ENCODE data around the gene PLPPR4. TPM values are rescaled to one million over a fixed set of nuclear protein-coding genes. Genes with fewer than 3 reads are reported as not detected.

Gene PLPPR4
- total and polyA plus RNA-seq, 8 donors: 0.24 to 3.1 (median 0.66) TPM

DNA sequence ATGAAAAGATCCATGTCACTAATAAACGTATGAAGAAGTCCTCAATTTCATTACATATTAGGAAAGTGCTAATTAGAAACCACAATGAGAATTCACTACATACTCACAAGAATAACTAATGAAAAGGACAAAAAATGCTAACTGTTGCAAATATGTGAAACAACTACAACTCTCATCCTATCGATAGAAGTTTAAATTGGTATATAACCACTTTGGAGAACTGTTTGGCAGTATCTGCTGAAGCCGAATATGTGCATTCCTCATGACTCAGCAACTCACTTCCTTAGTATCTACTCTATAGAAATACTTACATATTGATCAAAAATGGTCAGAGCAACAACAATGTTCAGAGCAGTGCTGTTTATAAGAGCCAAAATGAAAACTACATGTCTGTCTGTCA lies 66.8 kb downstream of the PLPPR4 start:
- DNase-seq (no peak), FAIRE-seq (no peak), ATAC-seq (no peak)
- Histone ChIP-seq H3K27me3 (no peaks in the 10 kb centered on the region), H3K9me3 (no peaks in the 10 kb centered on the region), H3K27ac (no peak overlapping the region), H3K4me1 (no peaks in the 10 kb centered on the region), H3K4me3 (no peak overlapping the region), H3K36me3 (no peaks in the 10 kb centered on the region)
- WGBS, 2 donors: 37 to 89% methylated on average over 3 of the region's 3 CpGs
- no peak for TF ChIP-seq CTCF (IDR thresholded peaks at IDR 0.05)
- intact Hi-C loops (cut with DNase I): no loop called here

GRCh38 chr1:99331636-99332035 lies 67.3 kb downstream of the PLPPR4 start:
- no peaks in the 10 kb centered on the region for H3K36me3 ChIP-seq
- 52 to 60% methylated on average over 2 of the region's 2 CpGs for WGBS, 2 donors
- no peaks in the 10 kb centered on the region for H3K9me3 ChIP-seq
- DNase-seq: no peak
- no peaks in the 10 kb centered on the region for H3K27me3 ChIP-seq
- TF ChIP-seq CTCF (IDR thresholded peaks at IDR 0.05): no peak
- no peak overlapping the region for H3K27ac ChIP-seq
- ATAC-seq: no peak
- no peaks in the 10 kb centered on the region for H3K4me1 ChIP-seq
- no peak for FAIRE-seq
- no peak overlapping the region for H3K4me3 ChIP-seq
- intact Hi-C loops (cut with DNase I): no loop called here

DNA sequence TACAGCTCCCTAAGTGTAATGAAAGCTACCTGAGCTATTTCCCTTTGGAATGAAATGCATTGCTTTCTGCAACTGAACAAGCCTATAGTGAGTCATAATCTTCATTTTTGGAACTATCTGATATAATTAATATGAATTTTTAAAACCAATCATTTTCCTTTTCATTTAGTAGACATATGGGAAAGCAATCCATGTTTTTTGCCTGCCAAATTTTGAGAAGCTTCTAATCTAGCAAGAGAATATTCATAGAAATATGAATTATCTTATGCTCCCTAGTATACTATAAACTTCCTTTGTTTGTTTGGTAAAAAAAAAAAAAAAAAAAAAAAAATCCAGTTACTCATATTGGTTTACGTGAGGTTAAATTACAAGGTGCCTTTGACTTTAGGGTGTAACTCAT lies 68.3 kb downstream of the PLPPR4 start:
- WGBS, 2 donors: 80 to 88% methylated on average over 1 of the region's 1 CpG
- ATAC-seq: no peak

GRCh38 chr1:99334991-99335390 lies 70.7 kb downstream of the PLPPR4 start:
- Histone ChIP-seq H3K4me3 (no peak overlapping the region), H3K9me3 (no peaks in the 10 kb centered on the region), H3K4me1 (no peaks in the 10 kb centered on the region), H3K36me3 (no peaks in the 10 kb centered on the region), H3K27ac (no peak overlapping the region), H3K27me3 (no peaks in the 10 kb centered on the region)
- no peak for TF ChIP-seq CTCF (IDR thresholded peaks at IDR 0.05)
- FAIRE-seq (no peak), DNase-seq (no peak), ATAC-seq (no peak)
- intact Hi-C loops (cut with DNase I): no loop called here
- WGBS, 2 donors: 63 to 70% methylated on average over 5 of the region's 5 CpGs

More for the DNA sequence above, 68.3 kb downstream of the PLPPR4 start:
- no peak for FAIRE-seq
- Histone ChIP-seq H3K27ac (no peak overlapping the region), H3K9me3 (no peaks in the 10 kb centered on the region), H3K4me3 (no peak overlapping the region), H3K36me3 (no peaks in the 10 kb centered on the region), H3K4me1 (no peaks in the 10 kb centered on the region), H3K27me3 (no peaks in the 10 kb centered on the region)
- no peak for TF ChIP-seq CTCF (IDR thresholded peaks at IDR 0.05)
- no peak for DNase-seq
- intact Hi-C loops (cut with DNase I): no loop called here

GRCh38 chr1:99347041-99347684 lies 82.9 kb downstream of the PLPPR4 start:
- no peak for TF ChIP-seq CTCF (IDR thresholded peaks at IDR 0.05)
- no peak overlapping the region for H3K27ac ChIP-seq
- H3K4me3 ChIP-seq: no peak overlapping the region
- no peak for DNase-seq
- no peaks in the 10 kb centered on the region for H3K27me3 ChIP-seq
- no peaks in the 10 kb centered on the region for H3K4me1 ChIP-seq
- H3K9me3 ChIP-seq: no peaks in the 10 kb centered on the region
- ATAC-seq: no peak
- no peak for FAIRE-seq
- WGBS, 2 donors: 53 to 61% methylated on average over 2 of the region's 2 CpGs
- no peaks in the 10 kb centered on the region for H3K36me3 ChIP-seq
- intact Hi-C loops (cut with DNase I): no loop called here

Measured in pancreas (tissue), 10 donors.